Heart left ventricle (tissue), 13 donors: ENCODE results near the gene PER2.

Experiments used
- POLR2A ChIP-seq, 2 donors: fragments of 450-650 bp; IDR thresholded peaks; one replicate each; pipeline ENCODE4 v1.6.1; 2017; ENCODE audit warnings: antibody characterized with exemption in 2 of 2, mild to moderate bottlenecking in 2 of 2, moderate library complexity in 2 of 2
- TF ChIP-seq, protein P1 (sequence below), 12 donors: fragments of 200-600 bp; sonication (generic) in 4 of 12; IDR thresholded peaks; one replicate each; pipeline versions ENCODE4 v1.5.0 to v1.8.0; 2018 to 2022; ENCODE audit warnings: antibody characterized with exemption in 12 of 12, mild to moderate bottlenecking in 5 of 12
- donor health status: ischemic (EF 13 %, LVEDD 7.1; RV severe dilation, severe dysfunction).
- donor health status: DM: no; HTN: yes; CAD: no.
- donor health status: DM: no; HTN: no; CAD: no.
- donor health status: ischemic (EF 25% LVEDD 6.9; RV normal size, moderate dysfunction).
- donor health status: ischemic (EF 25% LVEDD 5.7; RV mildly dilated, moderate dysfunction).
- donor health status: ischemic (EF 35%, LVEDD 5.7; RV mildly dilated, moderate dysfunction).
- donor health status: nonischemic (EF 11% LVEDD 7.7; RV severe dilation, severe dysfunction).
- donor health status: DM: yes; HTN: yes; CAD: no.
- donor health status: PGD.
- donor health status: ischemic (EF 29% LVEDD 5.4; RV normal size, mild dysfunction).
- donor health status: nonischemic (EF 23%, LVEDD 6.1; RV moderate dilation, normal function).

DNA sequence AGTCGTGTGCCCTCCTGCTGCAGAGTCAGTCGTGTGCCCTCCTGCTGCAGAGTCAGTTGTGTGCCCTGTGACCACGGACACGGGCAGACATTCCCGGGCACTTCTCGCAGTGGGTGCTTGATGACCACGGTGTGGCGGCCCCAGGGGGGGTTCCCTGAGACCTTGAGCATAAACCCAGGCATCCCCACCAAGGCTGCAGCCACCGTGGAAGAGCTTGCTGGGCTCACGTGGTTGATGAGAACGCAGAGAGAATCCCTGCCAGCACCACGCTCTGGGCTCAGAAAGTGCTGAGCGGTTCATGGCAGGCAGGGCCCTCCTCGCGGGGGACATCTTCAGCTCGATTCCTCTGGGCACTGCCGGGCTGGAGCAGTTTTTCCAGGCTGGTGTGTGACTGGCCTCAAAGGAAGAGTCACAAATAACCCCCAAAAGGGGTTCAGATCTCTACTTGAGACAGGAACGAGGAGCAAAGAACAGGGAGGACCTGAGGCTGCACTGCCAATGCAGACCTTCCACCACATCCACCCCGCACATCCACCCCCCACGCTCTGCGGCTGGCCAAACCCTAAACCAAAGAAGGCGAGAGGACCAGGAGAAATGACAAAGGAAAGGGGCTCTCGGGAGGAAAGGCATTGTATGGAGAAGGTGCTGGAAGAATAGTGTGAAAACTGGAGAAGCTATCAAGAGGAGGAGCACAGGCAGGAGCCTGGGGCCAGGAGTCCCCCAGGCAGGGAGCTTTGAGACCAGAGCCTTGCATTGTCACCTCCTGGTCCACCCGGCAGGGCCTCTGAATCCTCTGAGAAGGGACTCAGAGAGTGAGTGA, 8.4 kb upstream of the PER2 start:
- TF ChIP-seq, protein P1, sequence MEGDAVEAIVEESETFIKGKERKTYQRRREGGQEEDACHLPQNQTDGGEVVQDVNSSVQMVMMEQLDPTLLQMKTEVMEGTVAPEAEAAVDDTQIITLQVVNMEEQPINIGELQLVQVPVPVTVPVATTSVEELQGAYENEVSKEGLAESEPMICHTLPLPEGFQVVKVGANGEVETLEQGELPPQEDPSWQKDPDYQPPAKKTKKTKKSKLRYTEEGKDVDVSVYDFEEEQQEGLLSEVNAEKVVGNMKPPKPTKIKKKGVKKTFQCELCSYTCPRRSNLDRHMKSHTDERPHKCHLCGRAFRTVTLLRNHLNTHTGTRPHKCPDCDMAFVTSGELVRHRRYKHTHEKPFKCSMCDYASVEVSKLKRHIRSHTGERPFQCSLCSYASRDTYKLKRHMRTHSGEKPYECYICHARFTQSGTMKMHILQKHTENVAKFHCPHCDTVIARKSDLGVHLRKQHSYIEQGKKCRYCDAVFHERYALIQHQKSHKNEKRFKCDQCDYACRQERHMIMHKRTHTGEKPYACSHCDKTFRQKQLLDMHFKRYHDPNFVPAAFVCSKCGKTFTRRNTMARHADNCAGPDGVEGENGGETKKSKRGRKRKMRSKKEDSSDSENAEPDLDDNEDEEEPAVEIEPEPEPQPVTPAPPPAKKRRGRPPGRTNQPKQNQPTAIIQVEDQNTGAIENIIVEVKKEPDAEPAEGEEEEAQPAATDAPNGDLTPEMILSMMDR (IDR thresholded peaks at IDR 0.05) = no peak
- TF ChIP-seq POLR2A (IDR thresholded peaks at IDR 0.05) = no peak
